ENCODE data around the gene MET.
"Not testable (repeated sequence)": the region's sequence is repeated elsewhere in the genome, so short reads cannot be mapped to it uniquely, and the experiment has no call there.

DNA sequence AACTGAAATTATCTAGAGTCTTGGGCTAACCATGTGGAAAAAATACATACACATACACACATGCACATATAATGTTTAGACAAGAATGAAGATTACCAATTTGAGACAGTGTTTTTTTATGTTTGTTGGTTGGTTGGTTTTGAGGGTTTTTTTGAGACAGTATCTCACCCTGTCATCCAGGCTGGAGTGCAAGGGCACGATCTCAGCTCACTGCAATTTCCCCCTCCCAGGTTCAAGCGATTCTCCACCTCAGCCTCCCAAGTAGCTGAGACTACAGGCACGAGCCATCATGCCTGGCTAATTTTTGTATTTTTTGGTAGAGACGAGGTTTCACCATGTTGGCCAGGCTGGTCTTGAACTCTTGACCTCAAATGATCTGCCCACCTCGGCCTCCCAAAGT is 87.6 kb downstream of the MET start:
- TF ChIP-seq POLR2A (IDR thresholded peaks at IDR 0.05; ENCODE audit: insufficient read depth in 1 of 2, low read depth in 2 of 2, low read length in 2 of 2); ZIK1 (CRISPR knock-in tag; IDR thresholded peaks at IDR 0.05; ENCODE audit: borderline replicate concordance, low read depth); ZSCAN20 (CRISPR knock-in tag; IDR thresholded peaks at IDR 0.05; ENCODE audit: borderline replicate concordance); RFXAP (CRISPR knock-in tag; IDR thresholded peaks at IDR 0.05; ENCODE audit: borderline replicate concordance); SMAD1 (CRISPR knock-in tag; IDR thresholded peaks at IDR 0.05; ENCODE audit: borderline replicate concordance, low read depth); ESRRA (CRISPR knock-in tag; IDR thresholded peaks at IDR 0.05; ENCODE audit: low read depth); EP300 (IDR thresholded peaks at IDR 0.05; ENCODE audit: low read depth in 2 of 2, low read length in 2 of 2); EP300 (CRISPR knock-in tag; IDR thresholded peaks at IDR 0.05; ENCODE audit: borderline replicate concordance); ZNF430 (CRISPR knock-in tag; IDR thresholded peaks at IDR 0.05); FOXM1 (CRISPR knock-in tag; IDR thresholded peaks at IDR 0.05): not testable (repeated sequence)
- TF ChIP-seq, protein P1, sequence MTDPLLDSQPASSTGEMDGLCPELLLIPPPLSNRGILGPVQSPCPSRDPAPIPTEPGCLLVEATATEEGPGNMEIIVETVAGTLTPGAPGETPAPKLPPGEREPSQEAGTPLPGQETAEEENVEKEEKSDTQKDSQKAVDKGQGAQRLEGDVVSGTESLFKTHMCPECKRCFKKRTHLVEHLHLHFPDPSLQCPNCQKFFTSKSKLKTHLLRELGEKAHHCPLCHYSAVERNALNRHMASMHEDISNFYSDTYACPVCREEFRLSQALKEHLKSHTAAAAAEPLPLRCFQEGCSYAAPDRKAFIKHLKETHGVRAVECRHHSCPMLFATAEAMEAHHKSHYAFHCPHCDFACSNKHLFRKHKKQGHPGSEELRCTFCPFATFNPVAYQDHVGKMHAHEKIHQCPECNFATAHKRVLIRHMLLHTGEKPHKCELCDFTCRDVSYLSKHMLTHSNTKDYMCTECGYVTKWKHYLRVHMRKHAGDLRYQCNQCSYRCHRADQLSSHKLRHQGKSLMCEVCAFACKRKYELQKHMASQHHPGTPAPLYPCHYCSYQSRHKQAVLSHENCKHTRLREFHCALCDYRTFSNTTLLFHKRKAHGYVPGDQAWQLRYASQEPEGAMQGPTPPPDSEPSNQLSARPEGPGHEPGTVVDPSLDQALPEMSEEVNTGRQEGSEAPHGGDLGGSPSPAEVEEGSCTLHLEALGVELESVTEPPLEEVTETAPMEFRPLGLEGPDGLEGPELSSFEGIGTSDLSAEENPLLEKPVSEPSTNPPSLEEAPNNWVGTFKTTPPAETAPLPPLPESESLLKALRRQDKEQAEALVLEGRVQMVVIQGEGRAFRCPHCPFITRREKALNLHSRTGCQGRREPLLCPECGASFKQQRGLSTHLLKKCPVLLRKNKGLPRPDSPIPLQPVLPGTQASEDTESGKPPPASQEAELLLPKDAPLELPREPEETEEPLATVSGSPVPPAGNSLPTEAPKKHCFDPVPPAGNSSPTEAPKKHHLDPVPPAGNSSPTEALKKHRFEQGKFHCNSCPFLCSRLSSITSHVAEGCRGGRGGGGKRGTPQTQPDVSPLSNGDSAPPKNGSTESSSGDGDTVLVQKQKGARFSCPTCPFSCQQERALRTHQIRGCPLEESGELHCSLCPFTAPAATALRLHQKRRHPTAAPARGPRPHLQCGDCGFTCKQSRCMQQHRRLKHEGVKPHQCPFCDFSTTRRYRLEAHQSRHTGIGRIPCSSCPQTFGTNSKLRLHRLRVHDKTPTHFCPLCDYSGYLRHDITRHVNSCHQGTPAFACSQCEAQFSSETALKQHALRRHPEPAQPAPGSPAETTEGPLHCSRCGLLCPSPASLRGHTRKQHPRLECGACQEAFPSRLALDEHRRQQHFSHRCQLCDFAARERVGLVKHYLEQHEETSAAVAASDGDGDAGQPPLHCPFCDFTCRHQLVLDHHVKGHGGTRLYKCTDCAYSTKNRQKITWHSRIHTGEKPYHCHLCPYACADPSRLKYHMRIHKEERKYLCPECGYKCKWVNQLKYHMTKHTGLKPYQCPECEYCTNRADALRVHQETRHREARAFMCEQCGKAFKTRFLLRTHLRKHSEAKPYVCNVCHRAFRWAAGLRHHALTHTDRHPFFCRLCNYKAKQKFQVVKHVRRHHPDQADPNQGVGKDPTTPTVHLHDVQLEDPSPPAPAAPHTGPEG (CRISPR knock-in tag; IDR thresholded peaks at IDR 0.05): not testable (repeated sequence)
- TF ChIP-seq, protein P2, sequence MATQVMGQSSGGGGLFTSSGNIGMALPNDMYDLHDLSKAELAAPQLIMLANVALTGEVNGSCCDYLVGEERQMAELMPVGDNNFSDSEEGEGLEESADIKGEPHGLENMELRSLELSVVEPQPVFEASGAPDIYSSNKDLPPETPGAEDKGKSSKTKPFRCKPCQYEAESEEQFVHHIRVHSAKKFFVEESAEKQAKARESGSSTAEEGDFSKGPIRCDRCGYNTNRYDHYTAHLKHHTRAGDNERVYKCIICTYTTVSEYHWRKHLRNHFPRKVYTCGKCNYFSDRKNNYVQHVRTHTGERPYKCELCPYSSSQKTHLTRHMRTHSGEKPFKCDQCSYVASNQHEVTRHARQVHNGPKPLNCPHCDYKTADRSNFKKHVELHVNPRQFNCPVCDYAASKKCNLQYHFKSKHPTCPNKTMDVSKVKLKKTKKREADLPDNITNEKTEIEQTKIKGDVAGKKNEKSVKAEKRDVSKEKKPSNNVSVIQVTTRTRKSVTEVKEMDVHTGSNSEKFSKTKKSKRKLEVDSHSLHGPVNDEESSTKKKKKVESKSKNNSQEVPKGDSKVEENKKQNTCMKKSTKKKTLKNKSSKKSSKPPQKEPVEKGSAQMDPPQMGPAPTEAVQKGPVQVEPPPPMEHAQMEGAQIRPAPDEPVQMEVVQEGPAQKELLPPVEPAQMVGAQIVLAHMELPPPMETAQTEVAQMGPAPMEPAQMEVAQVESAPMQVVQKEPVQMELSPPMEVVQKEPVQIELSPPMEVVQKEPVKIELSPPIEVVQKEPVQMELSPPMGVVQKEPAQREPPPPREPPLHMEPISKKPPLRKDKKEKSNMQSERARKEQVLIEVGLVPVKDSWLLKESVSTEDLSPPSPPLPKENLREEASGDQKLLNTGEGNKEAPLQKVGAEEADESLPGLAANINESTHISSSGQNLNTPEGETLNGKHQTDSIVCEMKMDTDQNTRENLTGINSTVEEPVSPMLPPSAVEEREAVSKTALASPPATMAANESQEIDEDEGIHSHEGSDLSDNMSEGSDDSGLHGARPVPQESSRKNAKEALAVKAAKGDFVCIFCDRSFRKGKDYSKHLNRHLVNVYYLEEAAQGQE (IDR thresholded peaks at IDR 0.05; ENCODE audit: borderline replicate concordance in 1 of 2, low read depth in 1 of 2, low read length in 2 of 2): not testable (repeated sequence)

All from HepG2 (cell line).